T-helper 2 cell treated with Interferon-gamma antibody and Interleukin-4, amounts not matched to agents 5 μg/mL and 100 μg/mL, for 36 hours (primary cell): ENCODE measurements around the gene SLC16A4.

ENCODE experiments used
- DNase-seq: peaks from one replicate; pipeline ENCODE4 v3.0.0; 2021; ENCODE audit warnings: low spot score
- H3K27ac Mint-ChIP-seq: one replicate; pipeline ENCODE4 v1.8.0; 2021; ENCODE audit warnings: mild to moderate bottlenecking, mixed read lengths
- H3K27me3 Mint-ChIP-seq: one replicate; pipeline ENCODE4 v1.8.0; 2021; ENCODE audit warnings: low read depth, mixed read lengths
- H3K36me3 Mint-ChIP-seq: one replicate; pipeline ENCODE4 v1.8.0; 2021; ENCODE audit warnings: low read depth, mixed read lengths
- H3K4me1 Mint-ChIP-seq: one replicate; pipeline ENCODE4 v1.8.0; 2021; ENCODE audit warnings: low read depth, mixed read lengths
- H3K4me3 Mint-ChIP-seq: one replicate; pipeline ENCODE4 v1.8.0; 2022; ENCODE audit warnings: mild to moderate bottlenecking, moderate library complexity, mixed read lengths
- H3K9me3 Mint-ChIP-seq: one replicate; pipeline ENCODE4 v1.8.0; 2021; ENCODE audit warnings: mixed read lengths

The SLC16A4 gene

GRCh38 chr1:110319332-110320167, 71.3 kb downstream of the SLC16A4 start:
- H3K27me3 Mint-ChIP-seq, result peaks cover 18% of the 10 kb centered on the region
- no peaks in the 10 kb centered on the region for H3K4me1 Mint-ChIP-seq
- no peak overlapping the region for H3K4me3 Mint-ChIP-seq
- H3K9me3 Mint-ChIP-seq, result no peaks in the 10 kb centered on the region
- no peak overlapping the region for H3K27ac Mint-ChIP-seq
- no peak for DNase-seq
- no peaks in the 10 kb centered on the region for H3K36me3 Mint-ChIP-seq

- no peak for DNase-seq
- Mint-ChIP-seq H3K9me3 (no peaks in the 10 kb centered on the region), H3K4me1 (no peaks in the 10 kb centered on the region), H3K4me3 (no peak overlapping the region), H3K27me3 (peaks cover 12% of the 10 kb centered on the region), H3K27ac (no peak overlapping the region), H3K36me3 (no peaks in the 10 kb centered on the region)
These were observed 72.8 kb downstream of the SLC16A4 start for GRCh38 chr1:110318046-110318445.

- no peaks in the 10 kb centered on the region for H3K4me1 Mint-ChIP-seq
- DNase-seq, result no peak
- no peaks in the 10 kb centered on the region for H3K36me3 Mint-ChIP-seq
- no peak overlapping the region for H3K4me3 Mint-ChIP-seq
- no peaks in the 10 kb centered on the region for H3K9me3 Mint-ChIP-seq
- no peak overlapping the region for H3K27ac Mint-ChIP-seq
- peaks cover 6% of the 10 kb centered on the region for H3K27me3 Mint-ChIP-seq
These were observed 74.1 kb downstream of the SLC16A4 start for GRCh38 chr1:110316735-110317134.
